ENCODE data around the gene TJP1.

TJP1 gene

DNA sequence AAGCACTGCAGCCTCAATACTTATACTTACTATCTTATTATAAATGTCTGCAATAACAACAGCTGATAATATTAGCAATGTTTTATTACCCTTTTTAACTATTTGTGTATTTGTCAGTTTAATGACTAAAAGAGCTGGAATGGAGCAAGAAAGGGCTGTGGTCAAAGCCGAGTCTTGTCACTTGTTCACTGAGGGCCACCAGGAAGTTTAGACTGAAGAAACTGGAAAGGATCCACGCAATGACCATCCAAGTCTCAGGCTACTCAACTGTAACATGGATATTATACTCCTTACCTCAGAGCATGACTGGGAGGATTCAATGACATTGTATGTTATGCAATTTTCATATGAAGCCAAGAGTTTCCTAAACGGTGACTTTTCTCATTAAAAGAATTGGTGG is 90.4 kb downstream of the TJP1 start:
- TF ChIP-seq TAF1 (IDR thresholded peaks at IDR 0.05; ENCODE audit: borderline replicate concordance, insufficient read depth, low read length): no peak
- TF ChIP-seq FOXP2 (optimal IDR thresholded peaks at IDR 0.05; ENCODE audit: borderline replicate concordance, extremely low read depth, extremely low read length, insufficient read depth): no peak
- TF ChIP-seq POLR2AphosphoS5 (IDR thresholded peaks at IDR 0.05; ENCODE audit: low read depth, low read length): no peak
- TF ChIP-seq SIN3A (IDR thresholded peaks at IDR 0.05; ENCODE audit: borderline replicate concordance, insufficient read depth, low read length): no peak
- TF ChIP-seq, protein P1, sequence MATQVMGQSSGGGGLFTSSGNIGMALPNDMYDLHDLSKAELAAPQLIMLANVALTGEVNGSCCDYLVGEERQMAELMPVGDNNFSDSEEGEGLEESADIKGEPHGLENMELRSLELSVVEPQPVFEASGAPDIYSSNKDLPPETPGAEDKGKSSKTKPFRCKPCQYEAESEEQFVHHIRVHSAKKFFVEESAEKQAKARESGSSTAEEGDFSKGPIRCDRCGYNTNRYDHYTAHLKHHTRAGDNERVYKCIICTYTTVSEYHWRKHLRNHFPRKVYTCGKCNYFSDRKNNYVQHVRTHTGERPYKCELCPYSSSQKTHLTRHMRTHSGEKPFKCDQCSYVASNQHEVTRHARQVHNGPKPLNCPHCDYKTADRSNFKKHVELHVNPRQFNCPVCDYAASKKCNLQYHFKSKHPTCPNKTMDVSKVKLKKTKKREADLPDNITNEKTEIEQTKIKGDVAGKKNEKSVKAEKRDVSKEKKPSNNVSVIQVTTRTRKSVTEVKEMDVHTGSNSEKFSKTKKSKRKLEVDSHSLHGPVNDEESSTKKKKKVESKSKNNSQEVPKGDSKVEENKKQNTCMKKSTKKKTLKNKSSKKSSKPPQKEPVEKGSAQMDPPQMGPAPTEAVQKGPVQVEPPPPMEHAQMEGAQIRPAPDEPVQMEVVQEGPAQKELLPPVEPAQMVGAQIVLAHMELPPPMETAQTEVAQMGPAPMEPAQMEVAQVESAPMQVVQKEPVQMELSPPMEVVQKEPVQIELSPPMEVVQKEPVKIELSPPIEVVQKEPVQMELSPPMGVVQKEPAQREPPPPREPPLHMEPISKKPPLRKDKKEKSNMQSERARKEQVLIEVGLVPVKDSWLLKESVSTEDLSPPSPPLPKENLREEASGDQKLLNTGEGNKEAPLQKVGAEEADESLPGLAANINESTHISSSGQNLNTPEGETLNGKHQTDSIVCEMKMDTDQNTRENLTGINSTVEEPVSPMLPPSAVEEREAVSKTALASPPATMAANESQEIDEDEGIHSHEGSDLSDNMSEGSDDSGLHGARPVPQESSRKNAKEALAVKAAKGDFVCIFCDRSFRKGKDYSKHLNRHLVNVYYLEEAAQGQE (IDR thresholded peaks at IDR 0.05; ENCODE audit: insufficient read depth in 1 of 2, low read depth in 2 of 2, low read length in 2 of 2): no peak

DNA sequence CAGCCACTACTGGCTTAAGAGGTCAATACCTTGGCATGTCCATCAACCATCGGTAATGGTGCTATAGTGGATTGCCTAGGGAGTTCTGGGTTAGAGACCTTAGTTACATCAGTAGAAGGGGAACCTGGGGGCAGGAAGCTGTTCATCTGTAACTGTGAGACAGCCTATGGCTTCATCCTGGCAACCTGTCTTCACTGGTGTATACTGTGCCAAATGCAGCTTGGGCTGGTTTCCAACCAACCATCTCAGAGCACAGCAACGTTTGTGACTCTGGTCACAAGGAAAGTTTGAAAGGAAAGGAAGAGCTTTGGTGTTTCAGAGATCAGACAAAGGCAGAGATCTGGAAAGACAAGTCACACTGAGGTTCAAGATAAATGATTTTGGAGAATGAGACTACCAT is 93.8 kb downstream of the TJP1 start:
- TF ChIP-seq POLR2AphosphoS5 (IDR thresholded peaks at IDR 0.05; ENCODE audit: low read depth, low read length) (no peak), TAF1 (IDR thresholded peaks at IDR 0.05; ENCODE audit: borderline replicate concordance, insufficient read depth, low read length) (no peak), SIN3A (IDR thresholded peaks at IDR 0.05; ENCODE audit: borderline replicate concordance, insufficient read depth, low read length) (no peak), FOXP2 (optimal IDR thresholded peaks at IDR 0.05; ENCODE audit: borderline replicate concordance, extremely low read depth, extremely low read length, insufficient read depth) (no peak)
- TF ChIP-seq, protein P1 (IDR thresholded peaks at IDR 0.05; ENCODE audit: insufficient read depth in 1 of 2, low read depth in 2 of 2, low read length in 2 of 2): no peak

DNA sequence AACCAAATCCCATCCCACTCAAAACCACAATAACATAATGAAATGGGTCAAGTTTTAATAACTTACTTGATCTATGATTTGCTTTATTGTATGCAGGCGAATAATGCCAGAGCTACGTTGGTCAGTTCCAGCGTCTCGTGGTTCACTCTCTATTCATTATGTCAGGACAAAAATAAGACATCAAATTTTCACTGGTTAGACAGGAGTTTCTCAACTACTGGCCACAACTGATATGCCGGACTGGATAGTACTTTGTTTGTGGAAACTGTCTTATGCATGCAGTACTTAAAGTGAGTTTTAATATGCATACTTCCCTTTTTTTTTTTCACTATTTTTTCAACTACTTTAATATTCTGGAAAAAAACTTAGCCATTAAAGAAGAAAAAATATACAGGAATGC is 94.4 kb downstream of the TJP1 start:
- TF ChIP-seq SIN3A (IDR thresholded peaks at IDR 0.05; ENCODE audit: borderline replicate concordance, insufficient read depth, low read length) (no peak), FOXP2 (optimal IDR thresholded peaks at IDR 0.05; ENCODE audit: borderline replicate concordance, extremely low read depth, extremely low read length, insufficient read depth) (no peak), TAF1 (IDR thresholded peaks at IDR 0.05; ENCODE audit: borderline replicate concordance, insufficient read depth, low read length) (no peak), POLR2AphosphoS5 (IDR thresholded peaks at IDR 0.05; ENCODE audit: low read depth, low read length) (no peak)
- TF ChIP-seq, protein P1 (IDR thresholded peaks at IDR 0.05; ENCODE audit: insufficient read depth in 1 of 2, low read depth in 2 of 2, low read length in 2 of 2): no peak

DNA sequence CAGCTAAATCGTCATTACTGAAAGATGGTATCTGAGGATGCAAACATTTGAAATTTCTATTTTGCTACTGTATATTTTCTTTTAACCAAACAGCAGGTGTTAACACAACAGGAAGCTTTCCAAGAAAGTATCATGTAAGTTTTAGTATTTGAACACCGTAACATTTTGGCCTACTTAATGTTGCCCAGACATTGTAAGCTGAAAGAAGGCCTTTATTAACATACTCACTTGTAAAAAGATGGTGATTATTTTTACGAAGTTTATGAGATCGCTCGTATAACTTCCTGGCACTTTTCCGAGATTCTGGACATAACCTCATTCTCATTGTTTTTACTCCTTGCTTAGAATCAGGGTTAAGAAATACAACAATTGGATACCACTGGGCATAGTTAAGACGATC is 95.7 kb downstream of the TJP1 start:
- TF ChIP-seq, protein P1 (IDR thresholded peaks at IDR 0.05; ENCODE audit: insufficient read depth in 1 of 2, low read depth in 2 of 2, low read length in 2 of 2): no peak
- no peak for TF ChIP-seq POLR2AphosphoS5 (IDR thresholded peaks at IDR 0.05; ENCODE audit: low read depth, low read length)
- TF ChIP-seq SIN3A (IDR thresholded peaks at IDR 0.05; ENCODE audit: borderline replicate concordance, insufficient read depth, low read length): no peak
- no peak for TF ChIP-seq FOXP2 (optimal IDR thresholded peaks at IDR 0.05; ENCODE audit: borderline replicate concordance, extremely low read depth, extremely low read length, insufficient read depth)
- TF ChIP-seq TAF1 (IDR thresholded peaks at IDR 0.05; ENCODE audit: borderline replicate concordance, insufficient read depth, low read length): no peak

DNA sequence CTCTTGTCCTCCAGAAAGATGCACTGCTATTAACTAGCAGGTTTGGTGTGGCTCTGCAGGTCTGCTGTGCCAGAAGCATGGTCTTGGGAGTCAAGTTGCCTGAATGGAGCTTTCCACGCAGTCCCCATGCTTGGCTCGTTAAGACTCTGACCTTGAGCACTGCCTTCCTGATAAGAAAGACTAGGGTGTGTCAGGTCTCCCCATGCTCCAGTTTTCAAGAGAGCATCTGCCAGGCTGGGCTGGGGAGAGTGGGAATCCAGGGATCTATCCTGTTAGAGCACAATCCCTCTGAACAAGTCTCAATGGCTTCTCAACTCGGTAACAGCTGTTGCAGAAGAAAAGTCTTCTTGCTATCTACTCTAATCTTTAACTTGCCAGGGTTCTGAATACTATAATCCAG is 98.2 kb downstream of the TJP1 start:
- TF ChIP-seq SIN3A (IDR thresholded peaks at IDR 0.05; ENCODE audit: borderline replicate concordance, insufficient read depth, low read length): no peak
- TF ChIP-seq TAF1 (IDR thresholded peaks at IDR 0.05; ENCODE audit: borderline replicate concordance, insufficient read depth, low read length): no peak
- no peak for TF ChIP-seq FOXP2 (optimal IDR thresholded peaks at IDR 0.05; ENCODE audit: borderline replicate concordance, extremely low read depth, extremely low read length, insufficient read depth)
- no peak for TF ChIP-seq POLR2AphosphoS5 (IDR thresholded peaks at IDR 0.05; ENCODE audit: low read depth, low read length)
- TF ChIP-seq, protein P1 (IDR thresholded peaks at IDR 0.05; ENCODE audit: insufficient read depth in 1 of 2, low read depth in 2 of 2, low read length in 2 of 2): no peak

Data from PFSK-1 (cell line).